ENCODE data around the gene FHOD3. TPM values are rescaled to one million over a fixed set of nuclear protein-coding genes. Genes with fewer than 3 reads are reported as not detected.

Gene FHOD3
- total RNA-seq, 2 donors from 2014 or later: 2.8 to 3.1 TPM

DNA sequence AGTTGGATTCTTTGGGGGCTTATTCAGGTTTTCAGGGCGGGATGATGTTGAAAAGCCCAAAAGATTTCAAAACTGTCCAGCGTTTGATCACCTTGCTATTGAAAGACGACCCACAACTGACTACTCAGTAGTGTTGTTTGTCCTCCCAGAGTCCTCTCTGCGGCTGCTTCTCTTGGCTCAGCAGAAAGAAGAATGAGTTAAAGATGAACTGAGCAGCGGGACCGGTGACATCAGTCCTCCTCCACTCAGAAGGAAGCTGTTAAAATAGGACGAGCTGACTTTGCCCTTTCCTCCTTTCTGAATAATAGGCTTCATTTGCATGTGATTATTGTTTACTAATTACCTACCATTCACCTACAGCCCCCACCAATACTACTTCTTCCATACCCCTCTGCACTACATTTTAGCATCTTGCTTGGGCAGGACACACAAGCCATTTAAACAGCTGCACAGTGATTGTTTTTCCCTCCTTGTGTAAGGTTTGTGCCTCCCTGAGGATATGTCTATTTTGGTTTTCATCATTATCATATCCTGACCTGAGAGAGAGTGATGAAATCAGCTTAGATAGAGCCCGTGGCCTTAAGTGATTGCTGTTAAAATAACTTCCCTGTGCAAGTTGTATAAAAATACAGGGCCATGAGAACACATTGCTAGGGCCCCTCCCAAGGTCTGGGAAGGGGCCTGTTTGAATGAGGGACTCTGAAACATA is 261.8 kb downstream of the FHOD3 start:
- Histone ChIP-seq H3K9ac (ENCODE audit: extremely low read depth, low read length, poor library complexity, severe bottlenecking) (no peak overlapping the region), H3K27ac (ENCODE audit: low read depth, low read length) (no peak overlapping the region), H3K27me3 (ENCODE audit: control insufficient read depth, insufficient read depth, low read length, poor library complexity, severe bottlenecking) (no peaks in the 10 kb centered on the region), H3K9me3 (ENCODE audit: control insufficient read depth, low read length) (no peaks in the 10 kb centered on the region), H3K36me3 (ENCODE audit: control insufficient read depth, insufficient read depth, low read length) (no peaks in the 10 kb centered on the region), H3K4me3 (ENCODE audit: low read length) (no peak overlapping the region), H3K4me1 (ENCODE audit: control insufficient read depth, insufficient read depth, low read length) (peaks cover under 1% of the 10 kb centered on the region)
- DNase-seq: no peak
- H3K4me3 Mint-ChIP-seq: no peak overlapping the region
- peaks cover 2% of the 10 kb centered on the region for H3K4me1 Mint-ChIP-seq
- H3K27me3 Mint-ChIP-seq (ENCODE audit: insufficient read depth): peaks cover 11% of the 10 kb centered on the region
- TF ChIP-seq, protein P1, sequence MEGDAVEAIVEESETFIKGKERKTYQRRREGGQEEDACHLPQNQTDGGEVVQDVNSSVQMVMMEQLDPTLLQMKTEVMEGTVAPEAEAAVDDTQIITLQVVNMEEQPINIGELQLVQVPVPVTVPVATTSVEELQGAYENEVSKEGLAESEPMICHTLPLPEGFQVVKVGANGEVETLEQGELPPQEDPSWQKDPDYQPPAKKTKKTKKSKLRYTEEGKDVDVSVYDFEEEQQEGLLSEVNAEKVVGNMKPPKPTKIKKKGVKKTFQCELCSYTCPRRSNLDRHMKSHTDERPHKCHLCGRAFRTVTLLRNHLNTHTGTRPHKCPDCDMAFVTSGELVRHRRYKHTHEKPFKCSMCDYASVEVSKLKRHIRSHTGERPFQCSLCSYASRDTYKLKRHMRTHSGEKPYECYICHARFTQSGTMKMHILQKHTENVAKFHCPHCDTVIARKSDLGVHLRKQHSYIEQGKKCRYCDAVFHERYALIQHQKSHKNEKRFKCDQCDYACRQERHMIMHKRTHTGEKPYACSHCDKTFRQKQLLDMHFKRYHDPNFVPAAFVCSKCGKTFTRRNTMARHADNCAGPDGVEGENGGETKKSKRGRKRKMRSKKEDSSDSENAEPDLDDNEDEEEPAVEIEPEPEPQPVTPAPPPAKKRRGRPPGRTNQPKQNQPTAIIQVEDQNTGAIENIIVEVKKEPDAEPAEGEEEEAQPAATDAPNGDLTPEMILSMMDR (conservative IDR thresholded peaks at IDR 0.05): no peak
- 83 to 90% methylated on average over 4 to 8 of the region's 8 CpGs for WGBS, 2 experiments (ENCODE audit: insufficient coverage in 1 of 2, insufficient read length in 1 of 2)
- no peak overlapping the region for H3K27ac Mint-ChIP-seq
- no peaks in the 10 kb centered on the region for H3K9me3 Mint-ChIP-seq
- H3K36me3 Mint-ChIP-seq (ENCODE audit: low read depth): no peaks in the 10 kb centered on the region

DNA sequence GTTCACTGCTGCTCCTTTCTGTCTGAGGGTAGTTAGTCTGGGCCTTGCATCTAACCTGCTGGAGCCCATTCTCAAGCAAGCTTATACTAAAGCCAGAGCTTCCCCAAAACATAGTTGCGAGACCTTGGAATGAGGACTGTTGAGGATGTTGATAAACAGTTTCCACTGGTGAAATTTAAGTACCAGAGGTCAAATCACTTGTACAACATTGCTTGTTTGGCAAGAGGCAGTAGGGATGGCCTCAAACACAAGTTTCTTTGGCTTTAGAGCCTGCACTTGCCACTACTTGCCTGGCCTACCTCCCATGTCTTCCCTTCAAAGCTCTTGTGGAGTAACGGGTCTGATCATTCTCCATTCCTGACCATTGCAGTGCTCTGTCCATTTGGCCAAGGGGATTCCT is 262.7 kb downstream of the FHOD3 start:
- Histone ChIP-seq H3K9me3 (ENCODE audit: control insufficient read depth, low read length) (no peaks in the 10 kb centered on the region), H3K27me3 (ENCODE audit: control insufficient read depth, insufficient read depth, low read length, poor library complexity, severe bottlenecking) (no peaks in the 10 kb centered on the region), H3K9ac (ENCODE audit: extremely low read depth, low read length, poor library complexity, severe bottlenecking) (no peak overlapping the region), H3K4me1 (ENCODE audit: control insufficient read depth, insufficient read depth, low read length) (peaks cover 7% of the 10 kb centered on the region), H3K36me3 (ENCODE audit: control insufficient read depth, insufficient read depth, low read length) (no peaks in the 10 kb centered on the region), H3K4me3 (ENCODE audit: low read length) (no peak overlapping the region), H3K27ac (ENCODE audit: low read depth, low read length) (no peak overlapping the region)
- Mint-ChIP-seq H3K4me3 (no peak overlapping the region), H3K9me3 (no peaks in the 10 kb centered on the region), H3K4me1 (peaks cover 10% of the 10 kb centered on the region), H3K27me3 (ENCODE audit: insufficient read depth) (peaks cover 16% of the 10 kb centered on the region), H3K36me3 (ENCODE audit: low read depth) (no peaks in the 10 kb centered on the region), H3K27ac (no peak overlapping the region)
- 90 to 100% methylated on average over 1 to 2 of the region's 2 CpGs for WGBS, 2 experiments (ENCODE audit: insufficient coverage in 1 of 2, insufficient read length in 1 of 2)
- TF ChIP-seq, protein P1 (conservative IDR thresholded peaks at IDR 0.05): no peak
- DNase-seq: no peak

DNA sequence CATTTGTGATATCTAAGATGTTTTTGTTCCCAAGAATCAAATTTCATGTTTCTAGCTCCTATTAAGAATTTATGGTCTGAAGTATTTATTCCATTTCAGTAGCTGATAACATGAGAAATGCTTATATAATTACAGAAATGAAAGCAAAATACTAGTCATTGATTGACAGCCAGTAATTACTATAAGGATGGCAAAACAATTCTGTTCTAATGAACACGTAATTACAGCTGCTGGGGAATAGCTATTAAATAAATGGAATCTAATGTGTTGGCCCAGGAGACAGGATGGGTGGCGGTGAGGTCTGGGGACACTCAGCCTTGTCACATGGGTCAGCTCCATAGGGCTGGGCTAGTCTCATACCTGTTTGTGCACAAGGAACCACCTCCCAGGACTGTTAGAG is 263.5 kb downstream of the FHOD3 start:
- DNase-seq: no peak
- H3K27me3 ChIP-seq (ENCODE audit: control insufficient read depth, insufficient read depth, low read length, poor library complexity, severe bottlenecking): no peaks in the 10 kb centered on the region
- no peak overlapping the region for H3K27ac ChIP-seq (ENCODE audit: low read depth, low read length)
- no peaks in the 10 kb centered on the region for H3K36me3 Mint-ChIP-seq (ENCODE audit: low read depth)
- WGBS, 2 experiments (ENCODE audit: insufficient coverage in 1 of 2, insufficient read length in 1 of 2): 96 to 97% methylated on average over 2 of the region's 2 CpGs
- H3K9me3 Mint-ChIP-seq: no peaks in the 10 kb centered on the region
- no peak overlapping the region for H3K27ac Mint-ChIP-seq
- no peaks in the 10 kb centered on the region for H3K36me3 ChIP-seq (ENCODE audit: control insufficient read depth, insufficient read depth, low read length)
- H3K4me3 ChIP-seq (ENCODE audit: low read length): no peak overlapping the region
- H3K4me1 Mint-ChIP-seq: peaks cover 11% of the 10 kb centered on the region
- TF ChIP-seq, protein P1 (conservative IDR thresholded peaks at IDR 0.05): no peak
- H3K4me1 ChIP-seq (ENCODE audit: control insufficient read depth, insufficient read depth, low read length): peaks cover 7% of the 10 kb centered on the region
- no peak overlapping the region for H3K9ac ChIP-seq (ENCODE audit: extremely low read depth, low read length, poor library complexity, severe bottlenecking)
- no peaks in the 10 kb centered on the region for H3K9me3 ChIP-seq (ENCODE audit: control insufficient read depth, low read length)
- H3K4me3 Mint-ChIP-seq: no peak overlapping the region
- H3K27me3 Mint-ChIP-seq (ENCODE audit: insufficient read depth): peaks cover 19% of the 10 kb centered on the region
